GM19438 (cell line): ENCODE data around the gene GARIN5B.
A peak's percentile ranks its signal among the peaks of the same experiment; 100 is the strongest.

Experiments used
- ATAC-seq: cut with Tn5 transposase; IDR thresholded peaks from one replicate; pipeline ENCODE4 v1.9.1; 2021; ENCODE audit warnings: low read depth; ENCODE audit not compliant: unreplicated experiment

Gene GARIN5B

GRCh38 chr19:55372316-55373081 is 9.4 kb upstream of the GARIN5B start:
- ATAC-seq: no peak

- ATAC-seq: no peak
These were observed 7.4 kb upstream of the GARIN5B start, which contains the start of gene IL11 for GRCh38 chr19:55370305-55370988. IL11 (minus strand) TSS chr19:55370463; CDS start chr19:55370310, 153 bp downstream.

- ATAC-seq: no peak
These were observed 6.7 kb upstream of the GARIN5B start for GRCh38 chr19:55369653-55370304.

- no peak for ATAC-seq
These were observed 5.9 kb upstream of the GARIN5B start for GRCh38 chr19:55368701-55369563.

- no peak for ATAC-seq
These were observed 5.0 kb upstream of the GARIN5B start for GRCh38 chr19:55368106-55368505.

GRCh38 chr19:55366790-55367189 is 3.7 kb upstream of the GARIN5B start:
- ATAC-seq: no peak

GRCh38 chr19:55365964-55366363 is 2.9 kb upstream of the GARIN5B start:
- ATAC-seq: no peak

- no peak for ATAC-seq
These were observed 2.2 kb upstream of the GARIN5B start for GRCh38 chr19:55365245-55365644.

- ATAC-seq: no peak
These were observed 678 bp downstream of the GARIN5B start for GRCh38 chr19:55362174-55362989.

- ATAC-seq: no peak
These were observed 2.2 kb downstream of the GARIN5B start for GRCh38 chr19:55360902-55361301.

- ATAC-seq: no peak
These were observed 3.8 kb downstream of the GARIN5B start for GRCh38 chr19:55358943-55359908.

GRCh38 chr19:55358493-55358892 is 4.6 kb downstream of the GARIN5B start:
- no peak for ATAC-seq

- ATAC-seq: no peak
These were observed 7.7 kb downstream of the GARIN5B start for GRCh38 chr19:55355213-55355821.

- no peak for ATAC-seq
These were observed 8.3 kb downstream of the GARIN5B start, which contains the start of gene COX6B2 for GRCh38 chr19:55354698-55355212. COX6B2 (minus strand) TSS chr19:55354719; CDS start chr19:55354521, 198 bp downstream.

GRCh38 chr19:55353803-55354697 is 9.0 kb downstream of the GARIN5B start:
- peak; percentile 56 for ATAC-seq

GRCh38 chr19:55353356-55353802 is 9.7 kb downstream of the GARIN5B start:
- ATAC-seq: no peak
